ENCODE data around the gene GNL1. TPM values are rescaled to one million over a fixed set of nuclear protein-coding genes. Genes with fewer than 3 reads are reported as not detected.
A peak's percentile ranks its signal among the peaks of the same experiment; 100 is the strongest.

Gene GNL1
- total and polyA plus RNA-seq, 9 of the 15 experiments (the other 6 are each of a cell fraction or from before 2014, with no cell fraction given), result 0.73 to 112 (median 58.0) TPM

GRCh38 chr6:30556906-30557682 is 805 bp upstream of the GNL1 start, which contains the start of gene PRR3 (continued):
- TF ChIP-seq NKRF (IDR thresholded peaks at IDR 0.05; ENCODE audit: borderline replicate concordance) (peak; percentile 87), PBX2 (CRISPR knock-in tag; IDR thresholded peaks at IDR 0.05; ENCODE audit: low read depth) (no peak), PBX2 (tag; conservative IDR thresholded peaks at IDR 0.05; ENCODE audit: low read depth) (no peak), CUX1 (CRISPR knock-in tag; IDR thresholded peaks at IDR 0.05) (no peak), ZKSCAN1 (IDR thresholded peaks at IDR 0.05; ENCODE audit: low read depth, low read length) (no peak), ZNF561 (CRISPR knock-in tag; conservative IDR thresholded peaks at IDR 0.05) (no peak), FUS (optimal IDR thresholded peaks at IDR 0.05; ENCODE audit: low read depth, low read length) (no peak), DPF2 (IDR thresholded peaks at IDR 0.05) (peak; percentile 26), ZNF41 (CRISPR knock-in tag; conservative IDR thresholded peaks at IDR 0.05) (peak; percentile 26; the same call in 1 of the 2 replicates), ERF (CRISPR knock-in tag; IDR thresholded peaks at IDR 0.05) (no peak), RNF2 (IDR thresholded peaks at IDR 0.05) (peak; percentile 85), HNRNPK (IDR thresholded peaks at IDR 0.05; ENCODE audit: low read depth, low read length, poor library complexity, severe bottlenecking) (no peak), PPARD (CRISPR knock-in tag; IDR thresholded peaks at IDR 0.05) (no peak), NFYB (IDR thresholded peaks at IDR 0.05; ENCODE audit: extremely low read depth, insufficient read length) (no peak), MAFK (IDR thresholded peaks at IDR 0.05; ENCODE audit: low read length) (peak; percentile 29; the same call in 1 of the 2 replicates), NONO (IDR thresholded peaks at IDR 0.05; ENCODE audit: low read depth in 2 of 2, low read length in 1 of 2) (no peak), POLR2A (conservative IDR thresholded peaks at IDR 0.05) (peak; percentile 94), ETV1 (tag; conservative IDR thresholded peaks at IDR 0.05; ENCODE audit: low read depth) (peak; percentile 91), ZNF232 (CRISPR knock-in tag; IDR thresholded peaks at IDR 0.05) (peak; percentile 80; the same call in 1 of the 2 replicates)

All from K562 (cell line).